HL-60 (cell line): ENCODE measurements around the gene CRLF2.

Experiments used
- DNase-seq, 2 experiments: peaks; one replicate each; pipeline ENCODE4 v3.0.0-alpha.2; 2010 to 2020; ENCODE audit warnings: low read depth in 1 of 2, low spot score in 1 of 2
- H3K27ac ChIP-seq: fragments of 250-450 bp; sonication (Bioruptor Pico); replicated peaks from 2 replicates; pipeline ENCODE4 v1.5.1; 2020; ENCODE audit warnings: mild to moderate bottlenecking, moderate library complexity
- H3K27me3 ChIP-seq: fragments of 250-450 bp; sonication (Bioruptor Pico); 2 replicates; pipeline ENCODE4 v1.5.1; 2021; ENCODE audit warnings: mild to moderate bottlenecking, moderate library complexity; ENCODE audit not compliant: insufficient read depth, poor library complexity, severe bottlenecking
- H3K4me3 ChIP-seq: replicated peaks from 2 replicates; pipeline ENCODE4 v1.5.1; 2011; ENCODE audit warnings: mild to moderate bottlenecking, control low read depth, low read length; ENCODE audit not compliant: insufficient read depth
- CTCF ChIP-seq: IDR thresholded peaks from one replicate; pipeline ENCODE4 v1.5.1; 2011; ENCODE audit warnings: low read length, control low read depth, inconsistent platforms; ENCODE audit not compliant: insufficient read depth
- GABPA ChIP-seq: IDR thresholded peaks from 2 replicates; pipeline ENCODE4 v1.6.1; 2012; ENCODE audit warnings: low read depth
- POLR2AphosphoS5 ChIP-seq: IDR thresholded peaks from 2 replicates; pipeline ENCODE4 v1.6.1; 2012; ENCODE audit warnings: low read depth
- REST ChIP-seq: IDR thresholded peaks from 2 replicates; pipeline ENCODE4 v1.6.1; 2012; ENCODE audit warnings: low read depth; ENCODE audit not compliant: insufficient replicate concordance
- SPI1 ChIP-seq: IDR thresholded peaks from 2 replicates; pipeline ENCODE4 v1.6.1; 2012; ENCODE audit warnings: low read depth, mild to moderate bottlenecking, borderline replicate concordance

The CRLF2 gene

GRCh38 chrX:1152090-1152489 is 60.4 kb downstream of the CRLF2 start:
- H3K27me3 ChIP-seq: no peaks in the 10 kb centered on the region
- H3K4me3 ChIP-seq: no peak overlapping the region
- DNase-seq: no peak
- no peak overlapping the region for H3K27ac ChIP-seq
- no peak for TF ChIP-seq CTCF
- no peak for TF ChIP-seq POLR2AphosphoS5
- no peak for TF ChIP-seq GABPA
- TF ChIP-seq REST: no peak
- TF ChIP-seq SPI1: no peak

- no peak for DNase-seq
- no peak overlapping the region for H3K27ac ChIP-seq
- no peak overlapping the region for H3K4me3 ChIP-seq
- no peak for TF ChIP-seq CTCF
- H3K27me3 ChIP-seq: no peaks in the 10 kb centered on the region
These were observed 60.9 kb downstream of the CRLF2 start for GRCh38 chrX:1151378-1152077.

GRCh38 chrX:1150569-1151347 is 61.7 kb downstream of the CRLF2 start:
- H3K27ac ChIP-seq: no peak overlapping the region
- H3K27me3 ChIP-seq: no peaks in the 10 kb centered on the region
- DNase-seq: no peak
- TF ChIP-seq SPI1: no peak
- TF ChIP-seq POLR2AphosphoS5: no peak
- TF ChIP-seq GABPA: no peak
- no peak for TF ChIP-seq REST
- no peak for TF ChIP-seq CTCF
- no peak overlapping the region for H3K4me3 ChIP-seq
